DOHH2 (cell line): ENCODE measurements around the gene CA6.

Source experiments
- H3F3A ChIP-seq: fragments of 200-600 bp; sonication (generic), shearing (Covaris generic); 2 replicates; pipeline ENCODE4 v1.6.0; 2016; ENCODE audit warnings: antibody characterized with exemption, mild to moderate bottlenecking; ENCODE audit not compliant: control insufficient read depth, insufficient read depth
- H3K27ac ChIP-seq: fragments of 200-600 bp; sonication (generic); 2 replicates; pipeline ENCODE4 v1.5.1; 2014; ENCODE audit warnings: low read depth, mild to moderate bottlenecking, low read length, moderate library complexity
- H3K27me3 ChIP-seq: fragments of 200-600 bp; sonication (generic); 2 replicates; pipeline ENCODE4 v1.6.1; 2014; ENCODE audit warnings: mild to moderate bottlenecking, low read length, mixed read lengths; ENCODE audit not compliant: control insufficient read depth
- H3K36me3 ChIP-seq: fragments of 200-600 bp; sonication (generic); 2 replicates; pipeline ENCODE4 v1.6.1; 2014; ENCODE audit warnings: mild to moderate bottlenecking, low read length, moderate library complexity, mixed read lengths; ENCODE audit not compliant: control insufficient read depth
- H3K4me1 ChIP-seq: fragments of 200-600 bp; sonication (generic); 2 replicates; pipeline ENCODE4 v1.6.1; 2014; ENCODE audit warnings: mild to moderate bottlenecking, low read length, mixed read lengths; ENCODE audit not compliant: control insufficient read depth
- H3K4me2 ChIP-seq: fragments of 200-600 bp; sonication (generic); 2 replicates; pipeline ENCODE4 v1.6.0; 2014; ENCODE audit warnings: mild to moderate bottlenecking, low read length, moderate library complexity
- H3K4me3 ChIP-seq: fragments of 200-600 bp; sonication (generic); 2 replicates; pipeline ENCODE4 v1.5.1; 2014; ENCODE audit warnings: mild to moderate bottlenecking, low read length, mixed read lengths
- H3K79me2 ChIP-seq: fragments of 200-600 bp; sonication (generic); 2 replicates; pipeline ENCODE4 v1.6.1; 2014; ENCODE audit warnings: mild to moderate bottlenecking, low read length, mixed read lengths; ENCODE audit not compliant: control insufficient read depth
- H3K9me2 ChIP-seq: fragments of 200-600 bp; sonication (generic); replicated peaks from 2 replicates; pipeline ENCODE4 v1.6.1; 2014; ENCODE audit warnings: mild to moderate bottlenecking, low read length, mixed read lengths; ENCODE audit not compliant: control insufficient read depth
- H3K9me3 ChIP-seq: fragments of 200-600 bp; sonication (generic); 2 replicates; pipeline ENCODE4 v1.6.1; 2014; ENCODE audit warnings: antibody characterized with exemption, low read length, mixed read lengths; ENCODE audit not compliant: control insufficient read depth, insufficient read depth
- H4K20me1 ChIP-seq: fragments of 200-600 bp; sonication (generic); 2 replicates; pipeline ENCODE4 v1.6.0; 2014; ENCODE audit warnings: low read depth, mild to moderate bottlenecking, antibody characterized with exemption, low read length, moderate library complexity; ENCODE audit not compliant: control insufficient read depth, insufficient read depth
- EZH2phosphoT487 ChIP-seq: fragments of 200-600 bp; sonication (generic); IDR thresholded peaks from 2 replicates; pipeline ENCODE4 v1.6.1; 2017; ENCODE audit warnings: borderline replicate concordance, mild to moderate bottlenecking, antibody characterized with exemption, low read length, moderate library complexity, mixed read lengths
- TF ChIP-seq, protein P1 (sequence below): fragments of 200-600 bp; sonication (generic); IDR thresholded peaks from one replicate; pipeline ENCODE4 v1.5.1; 2014; ENCODE audit warnings: antibody characterized with exemption, mild to moderate bottlenecking, low read depth, low read length; ENCODE audit not compliant: poor library complexity, severe bottlenecking

Gene CA6

GRCh38 chr1:9004031-9004699 is 58.5 kb downstream of the CA6 start:
- Histone ChIP-seq H3K36me3 (no peaks in the 10 kb centered on the region), H3K4me1 (peaks cover 46% of the 10 kb centered on the region), H3K4me2 (no peak overlapping the region), H3K27ac (no peak overlapping the region), H4K20me1 (no peaks in the 10 kb centered on the region), H3K4me3 (no peak overlapping the region), H3K79me2 (no peaks in the 10 kb centered on the region), H3K27me3 (no peaks in the 10 kb centered on the region), H3K9me2 (no peaks in the 10 kb centered on the region), H3K9me3 (no peaks in the 10 kb centered on the region), H3F3A (peaks cover 15% of the 10 kb centered on the region)
- TF ChIP-seq, protein P1, sequence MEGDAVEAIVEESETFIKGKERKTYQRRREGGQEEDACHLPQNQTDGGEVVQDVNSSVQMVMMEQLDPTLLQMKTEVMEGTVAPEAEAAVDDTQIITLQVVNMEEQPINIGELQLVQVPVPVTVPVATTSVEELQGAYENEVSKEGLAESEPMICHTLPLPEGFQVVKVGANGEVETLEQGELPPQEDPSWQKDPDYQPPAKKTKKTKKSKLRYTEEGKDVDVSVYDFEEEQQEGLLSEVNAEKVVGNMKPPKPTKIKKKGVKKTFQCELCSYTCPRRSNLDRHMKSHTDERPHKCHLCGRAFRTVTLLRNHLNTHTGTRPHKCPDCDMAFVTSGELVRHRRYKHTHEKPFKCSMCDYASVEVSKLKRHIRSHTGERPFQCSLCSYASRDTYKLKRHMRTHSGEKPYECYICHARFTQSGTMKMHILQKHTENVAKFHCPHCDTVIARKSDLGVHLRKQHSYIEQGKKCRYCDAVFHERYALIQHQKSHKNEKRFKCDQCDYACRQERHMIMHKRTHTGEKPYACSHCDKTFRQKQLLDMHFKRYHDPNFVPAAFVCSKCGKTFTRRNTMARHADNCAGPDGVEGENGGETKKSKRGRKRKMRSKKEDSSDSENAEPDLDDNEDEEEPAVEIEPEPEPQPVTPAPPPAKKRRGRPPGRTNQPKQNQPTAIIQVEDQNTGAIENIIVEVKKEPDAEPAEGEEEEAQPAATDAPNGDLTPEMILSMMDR, result no peak
- TF ChIP-seq EZH2phosphoT487, result no peak

DNA sequence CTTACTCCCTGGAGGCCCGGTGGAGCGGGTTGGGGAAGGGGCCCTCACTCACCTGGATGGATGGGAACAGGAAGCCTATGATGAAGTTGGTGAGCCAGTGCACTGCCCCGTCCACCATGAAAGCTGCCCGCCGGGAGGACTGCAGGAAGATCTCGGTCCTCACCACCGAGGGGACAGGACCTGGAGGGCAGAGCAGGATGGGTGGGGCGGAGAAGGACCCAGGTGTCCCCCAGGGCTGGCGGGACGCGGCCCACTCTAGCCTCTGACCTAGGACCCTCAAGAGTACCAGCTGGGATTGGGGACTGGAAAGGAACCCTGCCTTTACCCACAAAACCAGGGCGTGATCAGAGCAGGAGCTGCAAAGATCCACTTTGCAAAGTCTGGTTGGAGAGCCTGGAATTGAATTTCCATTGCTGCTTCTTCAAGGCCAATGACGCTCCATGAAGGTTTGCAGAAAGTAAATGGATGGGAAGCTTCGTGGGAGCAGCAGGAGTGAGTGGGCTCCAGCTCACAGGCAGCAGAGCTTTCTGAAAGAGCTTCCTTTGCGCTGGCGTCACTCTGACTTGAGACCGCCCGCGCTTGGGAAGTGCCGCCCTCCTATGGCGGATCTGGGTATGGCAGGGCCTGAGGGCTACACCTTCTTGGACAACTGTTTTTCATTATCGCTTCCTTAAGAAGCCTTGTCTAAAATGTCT is 59.2 kb downstream of the CA6 start:
- Histone ChIP-seq H3K79me2 (no peaks in the 10 kb centered on the region), H3K9me2 (no peaks in the 10 kb centered on the region), H3K4me2 (peak overlapping the region; percentile 35), H3K4me3 (no peak overlapping the region), H3F3A (peaks cover 19% of the 10 kb centered on the region), H3K27me3 (no peaks in the 10 kb centered on the region), H3K9me3 (no peaks in the 10 kb centered on the region), H3K4me1 (peaks cover 52% of the 10 kb centered on the region), H4K20me1 (no peaks in the 10 kb centered on the region), H3K27ac (no peak overlapping the region), H3K36me3 (no peaks in the 10 kb centered on the region)
- TF ChIP-seq, protein P1, result peak; percentile 93
- no peak for TF ChIP-seq EZH2phosphoT487

DNA sequence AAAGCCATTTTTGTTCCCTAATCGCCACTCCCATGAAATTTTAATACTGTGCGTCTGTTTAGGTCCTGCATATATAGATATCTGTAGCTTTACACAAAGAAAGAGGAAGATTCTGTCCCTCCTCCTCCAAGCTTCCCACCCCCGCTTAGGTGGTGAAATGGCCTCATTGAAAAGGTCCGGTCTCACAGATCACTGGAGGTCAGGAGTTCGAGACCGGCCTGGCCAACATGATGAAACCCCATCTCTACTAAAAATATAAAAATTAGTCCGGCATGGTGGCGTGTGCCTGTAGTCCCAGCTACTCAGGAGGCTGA is 59.7 kb downstream of the CA6 start:
- peaks cover 19% of the 10 kb centered on the region for H3F3A ChIP-seq
- no peak overlapping the region for H3K4me2 ChIP-seq
- H4K20me1 ChIP-seq, result no peaks in the 10 kb centered on the region
- TF ChIP-seq, protein P1, result peak; percentile 27
- no peak for TF ChIP-seq EZH2phosphoT487
- H3K4me1 ChIP-seq, result peaks cover 57% of the 10 kb centered on the region
- H3K27me3 ChIP-seq, result no peaks in the 10 kb centered on the region
- H3K4me3 ChIP-seq, result no peak overlapping the region
- H3K36me3 ChIP-seq, result no peaks in the 10 kb centered on the region
- no peaks in the 10 kb centered on the region for H3K9me2 ChIP-seq
- H3K9me3 ChIP-seq, result no peaks in the 10 kb centered on the region
- no peak overlapping the region for H3K27ac ChIP-seq
- no peaks in the 10 kb centered on the region for H3K79me2 ChIP-seq
